Neuronal stem cell (in vitro differentiated cells): ENCODE results near the gene SDSL.
A peak's percentile ranks its signal among the peaks of the same experiment; 100 is the strongest.

Source experiments
- DNase-seq: peaks from one replicate; pipeline ENCODE4 v3.0.0-alpha.2; 2013; ENCODE audit warnings: low spot score
- H2AFZ ChIP-seq: one replicate; pipeline ENCODE4 v1.6.1; 2013; ENCODE audit warnings: mild to moderate bottlenecking, low read length, inconsistent platforms
- H2AK5ac ChIP-seq: 2 replicates; pipeline ENCODE4 v1.6.1; 2013; ENCODE audit warnings: low read depth, mild to moderate bottlenecking, inconsistent platforms, low read length, moderate library complexity, mixed read lengths
- H2BK120ac ChIP-seq: 2 replicates; pipeline ENCODE4 v1.6.1; 2013; ENCODE audit warnings: low read depth, mild to moderate bottlenecking, inconsistent platforms, low read length, moderate library complexity, mixed read lengths
- H2BK12ac ChIP-seq: one replicate; pipeline ENCODE4 v1.6.1; 2013; ENCODE audit warnings: low read length, inconsistent platforms
- H2BK15ac ChIP-seq: 2 replicates; pipeline ENCODE4 v1.6.1; 2013; ENCODE audit warnings: mild to moderate bottlenecking, low read length, inconsistent platforms, mixed read lengths
- H2BK5ac ChIP-seq: one replicate; pipeline ENCODE4 v1.6.1; 2013; ENCODE audit warnings: inconsistent platforms, mild to moderate bottlenecking, low read length, moderate library complexity
- H3K14ac ChIP-seq: one replicate; pipeline ENCODE4 v1.6.1; 2013; ENCODE audit warnings: low read length, inconsistent platforms
- H3K18ac ChIP-seq: 2 replicates; pipeline ENCODE4 v1.6.1; 2013; ENCODE audit warnings: low read length, inconsistent platforms
- H3K23ac ChIP-seq: 2 replicates; pipeline ENCODE4 v1.6.1; 2013; ENCODE audit warnings: low read depth, mild to moderate bottlenecking, mixed read lengths, low read length, inconsistent platforms; ENCODE audit not compliant: poor library complexity
- H3K27ac ChIP-seq: replicated peaks from 3 replicates; pipeline ENCODE4 v1.5.1; 2013; ENCODE audit warnings: low read length, inconsistent platforms
- H3K27me3 ChIP-seq, 3 experiments: 2 replicates each; pipeline ENCODE4 v1.6.1; 2013; ENCODE audit warnings: low read length in 3 of 3, mild to moderate bottlenecking in 2 of 3, inconsistent platforms in 1 of 3, low read depth in 1 of 3, mixed read lengths in 1 of 3, moderate library complexity in 1 of 3; ENCODE audit not compliant: control insufficient read depth in 3 of 3, insufficient read depth in 3 of 3
- H3K36me3 ChIP-seq, 2 donors: replicated peaks in 1 of 2; 2 replicates each; pipeline ENCODE4 v1.6.1; 2013; ENCODE audit warnings: low read length in 2 of 2; ENCODE audit not compliant: control insufficient read depth in 2 of 2, insufficient read depth in 2 of 2
- H3K4ac ChIP-seq: 2 replicates; pipeline ENCODE4 v1.6.1; 2013; ENCODE audit warnings: inconsistent platforms, mild to moderate bottlenecking, low read length, moderate library complexity
- H3K4me1 ChIP-seq, 2 donors: 1 replicate in 1 of 2; 2 replicates in 1 of 2; pipeline ENCODE4 v1.6.1; 2013; ENCODE audit warnings: low read length in 2 of 2, low read depth in 1 of 2; ENCODE audit not compliant: control insufficient read depth in 2 of 2, insufficient read depth in 1 of 2
- H3K4me2 ChIP-seq: one replicate; pipeline ENCODE4 v1.6.1; 2013; ENCODE audit warnings: mild to moderate bottlenecking, low read length, inconsistent platforms; ENCODE audit not compliant: insufficient read depth, poor library complexity, severe bottlenecking
- H3K4me3 ChIP-seq, 2 donors: 2 replicates each; pipeline ENCODE4 v1.5.1; 2013; ENCODE audit warnings: low read length in 2 of 2, mild to moderate bottlenecking in 2 of 2, inconsistent platforms in 1 of 2, moderate library complexity in 1 of 2
- H3K79me1 ChIP-seq: one replicate; pipeline ENCODE4 v1.6.1; 2013; ENCODE audit warnings: low read depth, mild to moderate bottlenecking, inconsistent platforms, low read length, moderate library complexity
- H3K9ac ChIP-seq: one replicate; pipeline ENCODE4 v1.6.1; 2013; ENCODE audit warnings: mild to moderate bottlenecking, low read depth, low read length, inconsistent platforms; ENCODE audit not compliant: poor library complexity
- H3K9me3 ChIP-seq, 2 donors: replicated peaks in 1 of 2; 2 replicates each; pipeline versions ENCODE3 to v1.6.1; 2013; ENCODE audit warnings: low read length in 2 of 2, mild to moderate bottlenecking in 2 of 2, inconsistent platforms in 1 of 2, low read depth in 1 of 2, mixed read lengths in 1 of 2, moderate library complexity in 1 of 2; ENCODE audit not compliant: control insufficient read depth in 2 of 2, insufficient read depth in 1 of 2
- H4K8ac ChIP-seq: one replicate; pipeline ENCODE4 v1.6.1; 2013; ENCODE audit warnings: low read depth, mild to moderate bottlenecking, inconsistent platforms, low read length, moderate library complexity
- H4K91ac ChIP-seq: one replicate; pipeline ENCODE4 v1.6.1; 2013; ENCODE audit warnings: low read length, low read depth, mild to moderate bottlenecking, inconsistent platforms; ENCODE audit not compliant: poor library complexity
- WGBS, 2 donors: extraction: QIAGEN DNeasy Blood & Tissue Kit; methylation state at CpG; one replicate each; pipeline ENCODE4 v1.1.7; 2013; ENCODE audit warnings: missing lambda C conversion rate in 2 of 2, mixed read lengths in 1 of 2; ENCODE audit not compliant: insufficient read length in 2 of 2, insufficient replicate concordance in 1 of 2; ENCODE audit errors: extremely low coverage in 2 of 2; 5-methylcytosine and 5-hydroxymethylcytosine counted together

The SDSL gene

GRCh38 chr12:113405694-113406093 is 16.5 kb upstream of the SDSL start:
- Histone ChIP-seq H3K79me1 (no peaks in the 10 kb centered on the region), H3K4me1 (peaks cover 0 to 4% of the 10 kb centered on the region in 2 donors), H4K8ac (no peak overlapping the region), H4K91ac (no peak overlapping the region), H2AFZ (no peak overlapping the region), H3K27ac (no peak overlapping the region), H3K4me2 (no peak overlapping the region), H3K9me3 (no peaks in the 10 kb centered on the region), H2BK5ac (no peak overlapping the region), H3K27me3 (peaks cover 0 to 17% (median 0%) of the 10 kb centered on the region in 3 experiments), H3K36me3 (no peaks in the 10 kb centered on the region), H2AK5ac (no peak overlapping the region), H3K23ac (no peak overlapping the region), H3K14ac (no peak overlapping the region), H3K18ac (no peak overlapping the region), H2BK15ac (no peak overlapping the region), H3K9ac (no peak overlapping the region), H3K4ac (no peak overlapping the region), H2BK120ac (no peak overlapping the region), H3K4me3 (no peak overlapping the region), H2BK12ac (no peak overlapping the region)
- DNase-seq, result no peak
- no CpG with 5 or more reads among the region's 3 CpGs for WGBS, 2 donors

- Histone ChIP-seq H2BK12ac (no peak overlapping the region), H3K36me3 (no peaks in the 10 kb centered on the region), H3K14ac (no peak overlapping the region), H2AFZ (no peak overlapping the region), H4K8ac (no peak overlapping the region), H3K23ac (no peak overlapping the region), H3K9ac (no peak overlapping the region), H3K4me1 (no peaks in the 10 kb centered on the region), H3K9me3 (no peaks in the 10 kb centered on the region), H3K79me1 (no peaks in the 10 kb centered on the region), H3K4ac (no peak overlapping the region), H2BK15ac (no peak overlapping the region), H2BK120ac (no peak overlapping the region), H2BK5ac (no peak overlapping the region), H4K91ac (no peak overlapping the region), H3K18ac (no peak overlapping the region), H3K27me3 (peaks cover 0 to 17% (median 0%) of the 10 kb centered on the region in 3 experiments), H3K27ac (no peak overlapping the region), H2AK5ac (no peak overlapping the region), H3K4me3 (no peak overlapping the region), H3K4me2 (no peak overlapping the region)
- whole genome bisulfite sequencing, 2 donors, result no CpG with 5 or more reads among the region's 6 CpGs
- DNase-seq, result no peak
Measured at GRCh38 chr12:113407931-113408600, 14.1 kb upstream of the SDSL start.

DNA sequence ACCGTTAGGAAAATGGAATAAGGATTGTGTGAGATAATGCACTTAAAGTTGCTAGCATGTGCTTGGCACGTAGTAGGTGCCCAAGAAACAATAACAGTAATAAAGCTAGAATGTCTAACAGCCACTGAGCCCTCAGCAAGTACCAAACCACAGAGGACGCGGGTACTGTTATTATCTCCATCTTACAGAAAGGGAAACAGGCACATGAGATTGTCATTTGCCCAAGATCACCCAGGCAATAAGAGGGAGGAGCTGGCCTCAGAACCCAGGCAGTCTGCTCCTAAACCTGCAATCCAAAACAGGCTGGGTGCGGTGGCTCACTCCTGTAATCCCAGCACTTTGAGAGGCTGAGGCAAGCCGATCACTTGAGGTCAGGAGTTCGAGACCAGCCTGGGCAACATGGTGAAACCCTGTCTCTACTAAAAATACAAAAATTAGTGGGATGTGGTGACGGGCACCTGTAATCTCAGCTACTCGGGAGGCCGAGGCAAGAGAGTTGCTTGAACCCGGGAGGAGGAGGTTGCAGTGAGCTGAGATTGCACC is 13.4 kb upstream of the SDSL start:
- DNase-seq, result no peak
- Histone ChIP-seq H2AFZ (no peak overlapping the region), H2BK15ac (no peak overlapping the region), H3K79me1 (no peaks in the 10 kb centered on the region), H3K9ac (no peak overlapping the region), H3K18ac (no peak overlapping the region), H3K27me3 (peaks cover 0 to 17% (median 0%) of the 10 kb centered on the region in 3 experiments), H2BK12ac (no peak overlapping the region), H3K4me1 (no peaks in the 10 kb centered on the region), H3K4ac (no peak overlapping the region), H3K23ac (no peak overlapping the region), H3K4me2 (no peak overlapping the region), H4K8ac (no peak overlapping the region), H3K9me3 (no peaks in the 10 kb centered on the region), H3K27ac (no peak overlapping the region), H3K4me3 (no peak overlapping the region), H4K91ac (no peak overlapping the region), H3K36me3 (no peaks in the 10 kb centered on the region), H2BK5ac (no peak overlapping the region), H3K14ac (no peak overlapping the region), H2AK5ac (peak overlapping the region; percentile 52), H2BK120ac (no peak overlapping the region)
- no CpG with 5 or more reads among the region's 11 CpGs for WGBS, 2 donors

DNA sequence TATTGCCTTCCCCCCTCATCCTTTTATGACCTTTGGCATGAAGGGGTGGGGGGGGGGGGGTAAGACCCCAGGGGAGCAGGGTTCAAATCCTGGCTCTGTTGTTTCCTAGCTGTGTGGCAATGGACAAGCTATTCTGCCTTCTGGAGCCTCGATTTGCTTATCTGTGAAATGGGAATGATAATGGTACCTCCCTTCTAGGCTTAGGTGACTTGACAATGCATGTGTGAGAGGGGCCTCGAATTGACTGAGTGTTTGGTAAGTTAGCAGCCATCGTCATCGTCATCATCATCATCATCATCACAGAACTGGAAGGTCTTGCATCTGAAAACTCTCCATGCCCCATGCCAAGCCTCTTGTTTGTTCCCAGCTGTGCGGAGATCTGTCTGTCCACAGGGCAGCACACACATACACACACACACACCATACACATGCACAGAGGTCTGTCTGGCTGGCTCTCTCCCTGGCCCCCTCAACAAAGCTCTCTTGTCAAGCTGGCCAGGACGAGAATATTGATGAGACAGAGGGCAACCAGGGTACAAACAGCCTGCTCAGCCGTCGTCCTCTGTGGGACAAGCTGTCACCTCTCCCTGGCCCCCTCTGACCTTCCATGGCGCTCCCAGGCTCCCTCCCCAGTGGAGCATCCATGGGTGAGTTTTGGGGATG is 12.6 kb upstream of the SDSL start:
- H4K91ac ChIP-seq, result no peak overlapping the region
- no peak overlapping the region for H2AFZ ChIP-seq
- WGBS, 2 donors, result no CpG with 5 or more reads among the region's 9 CpGs
- no peak overlapping the region for H2BK120ac ChIP-seq
- no peak overlapping the region for H3K4me2 ChIP-seq
- no peak overlapping the region for H3K9ac ChIP-seq
- peaks cover 0 to 17% (median 0%) of the 10 kb centered on the region in 3 experiments for H3K27me3 ChIP-seq
- no peak overlapping the region for H2BK5ac ChIP-seq
- H3K36me3 ChIP-seq, result no peaks in the 10 kb centered on the region
- peak overlapping the region; percentile 14 for H3K18ac ChIP-seq
- peak overlapping the region in 1 of 2 donors; percentile 6 for H3K4me3 ChIP-seq
- H3K4ac ChIP-seq, result no peak overlapping the region
- no peaks in the 10 kb centered on the region for H3K9me3 ChIP-seq
- H2BK15ac ChIP-seq, result no peak overlapping the region
- no peak overlapping the region for H4K8ac ChIP-seq
- no peaks in the 10 kb centered on the region for H3K79me1 ChIP-seq
- DNase-seq, result no peak
- H3K14ac ChIP-seq, result no peak overlapping the region
- no peak overlapping the region for H2AK5ac ChIP-seq
- no peaks in the 10 kb centered on the region for H3K4me1 ChIP-seq
- H2BK12ac ChIP-seq, result no peak overlapping the region
- no peak overlapping the region for H3K27ac ChIP-seq
- H3K23ac ChIP-seq, result no peak overlapping the region
